ENCODE data around the gene OR13C5. TPM values are rescaled to one million over a fixed set of nuclear protein-coding genes. Genes with fewer than 3 reads are reported as not detected.
"Not testable (repeated sequence)": the region's sequence is repeated elsewhere in the genome, so short reads cannot be mapped to it uniquely, and the experiment has no call there.

The OR13C5 gene
- total and polyA plus RNA-seq, 2 of the 13 experiments (the other 11 are each of a cell fraction or from before 2014, with no cell fraction given), result not detected

- TF ChIP-seq, protein P1, sequence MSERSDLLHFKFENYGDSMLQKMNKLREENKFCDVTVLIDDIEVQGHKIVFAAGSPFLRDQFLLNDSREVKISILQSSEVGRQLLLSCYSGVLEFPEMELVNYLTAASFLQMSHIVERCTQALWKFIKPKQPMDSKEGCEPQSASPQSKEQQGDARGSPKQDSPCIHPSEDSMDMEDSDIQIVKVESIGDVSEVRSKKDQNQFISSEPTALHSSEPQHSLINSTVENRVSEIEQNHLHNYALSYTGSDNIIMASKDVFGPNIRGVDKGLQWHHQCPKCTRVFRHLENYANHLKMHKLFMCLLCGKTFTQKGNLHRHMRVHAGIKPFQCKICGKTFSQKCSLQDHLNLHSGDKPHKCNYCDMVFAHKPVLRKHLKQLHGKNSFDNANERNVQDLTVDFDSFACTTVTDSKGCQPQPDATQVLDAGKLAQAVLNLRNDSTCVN (CRISPR knock-in tag; IDR thresholded peaks at IDR 0.05; ENCODE audit: borderline replicate concordance), result no peak
- no peak for TF ChIP-seq DBP (CRISPR knock-in tag; IDR thresholded peaks at IDR 0.05; ENCODE audit: not compliant biosample characterization)
- no peak for TF ChIP-seq ZNF253 (CRISPR knock-in tag; IDR thresholded peaks at IDR 0.05; ENCODE audit: borderline replicate concordance)
These were observed 36.2 kb upstream of the OR13C5 start (continued) for GRCh38 chr9:104635456-104635855.

- CTCF ChIA-PET (ENCODE audit: low intra/inter-chr PET ratio, low total read pairs), result no interaction called here
- in situ Hi-C loops (cut with HindIII; ENCODE audit: extremely low pct_ligation_motif_present, low pct_unique_long_range_greater_than_20kb), result no loop called here
These were observed 34.8 kb upstream of the OR13C5 start for GRCh38 chr9:104633976-104634520.

GRCh38 chr9:104625964-104626363 lies 26.8 kb upstream of the OR13C5 start:
- H4K20me1 ChIP-seq (ENCODE audit: insufficient read depth, low read length); intact Hi-C loops (cut with micrococcal nuclease; ENCODE audit: unreplicated experiment); H3K4me1 ChIP-seq (ENCODE audit: insufficient read depth, low read length); H3K9ac ChIP-seq (ENCODE audit: insufficient read depth, low read depth, low read length); H2AFZ ChIP-seq (ENCODE audit: low read length); H3K79me2 ChIP-seq (ENCODE audit: insufficient read depth, low read length); BruUV-seq (replicated peaks); H3K36me3 ChIP-seq (replicated peaks in 1 of 2; ENCODE audit: control insufficient read depth in 1 of 2, insufficient read depth in 2 of 2, low read length in 2 of 2); H3K27ac ChIP-seq (ENCODE audit: extremely low read length, insufficient read depth, low read length); H3K27me3 ChIP-seq (ENCODE audit: control insufficient read depth in 1 of 2, insufficient read depth in 2 of 2, low read length in 2 of 2); ATAC-seq; CTCF ChIA-PET (ENCODE audit: low intra/inter-chr PET ratio, low total read pairs); H3K4me2 ChIP-seq (ENCODE audit: low read depth, low read length); DNase-seq (ENCODE audit: low spot score); H3K9me3 ChIP-seq (ENCODE audit: low read length); H3K4me3 ChIP-seq (replicated peaks in 1 of 3; ENCODE audit: insufficient read depth in 1 of 3, low read depth in 2 of 3, low read length in 3 of 3); in situ Hi-C loops (cut with HindIII; ENCODE audit: extremely low pct_ligation_motif_present, low pct_unique_long_range_greater_than_20kb); POLR2A ChIA-PET; FAIRE-seq: not testable (repeated sequence)

More at GRCh38 chr9:104633976-104634520, 34.8 kb upstream of the OR13C5 start:
- no peak overlapping the region for H3K27ac ChIP-seq (ENCODE audit: extremely low read length, insufficient read depth, low read length)
- ATAC-seq, result no peak
- no peak for TF ChIP-seq FOXC1 (CRISPR knock-in tag; IDR thresholded peaks at IDR 0.05; ENCODE audit: borderline replicate concordance)
- TF ChIP-seq SMAD1 (CRISPR knock-in tag; IDR thresholded peaks at IDR 0.05; ENCODE audit: borderline replicate concordance, low read depth), result no peak
- TF ChIP-seq PHF5A (CRISPR knock-in tag; IDR thresholded peaks at IDR 0.05; ENCODE audit: low read depth, unreplicated experiment), result no peak
- TF ChIP-seq ZNF75D (CRISPR knock-in tag; IDR thresholded peaks at IDR 0.05; ENCODE audit: borderline replicate concordance), result no peak
- TF ChIP-seq EP300 (IDR thresholded peaks at IDR 0.05; ENCODE audit: low read depth in 2 of 2, low read length in 2 of 2), result no peak
- no peak for TF ChIP-seq EP300 (CRISPR knock-in tag; IDR thresholded peaks at IDR 0.05; ENCODE audit: borderline replicate concordance)
- TF ChIP-seq MAFF (IDR thresholded peaks at IDR 0.05; ENCODE audit: low read depth, low read length), result no peak
- no peak for TF ChIP-seq IKZF1 (IDR thresholded peaks at IDR 0.05)
- TF ChIP-seq SUZ12 (IDR thresholded peaks at IDR 0.05; ENCODE audit: low read depth, low read length), result no peak
- no peak for TF ChIP-seq CSRNP2 (CRISPR knock-in tag; conservative IDR thresholded peaks at IDR 0.05; ENCODE audit: low read depth)
- no peak for TF ChIP-seq HNF4G (IDR thresholded peaks at IDR 0.05; ENCODE audit: borderline replicate concordance, low read depth, low read length)
- TF ChIP-seq HNF4G (CRISPR knock-in tag; IDR thresholded peaks at IDR 0.05; ENCODE audit: borderline replicate concordance, low read depth), result no peak
- TF ChIP-seq ZMAT5 (CRISPR knock-in tag; IDR thresholded peaks at IDR 0.05; ENCODE audit: borderline replicate concordance, low read depth), result no peak
- TF ChIP-seq SCMH1 (CRISPR knock-in tag; IDR thresholded peaks at IDR 0.05; ENCODE audit: borderline replicate concordance), result no peak
- H3K4me2 ChIP-seq (ENCODE audit: low read depth, low read length), result no peak overlapping the region
- H3K79me2 ChIP-seq (ENCODE audit: insufficient read depth, low read length), result no peaks in the 10 kb centered on the region
- DNase-seq (ENCODE audit: low spot score), result no peak
- intact Hi-C loops (cut with micrococcal nuclease; ENCODE audit: unreplicated experiment), result no loop called here
- no peak overlapping the region for H2AFZ ChIP-seq (ENCODE audit: low read length)
- no peak overlapping the region for H3K4me3 ChIP-seq (replicated peaks in 1 of 3; ENCODE audit: insufficient read depth in 1 of 3, low read depth in 2 of 3, low read length in 3 of 3)
- WGBS (ENCODE audit: low lambda C conversion rate), result 74% methylated on average over 21 of the region's 30 CpGs
- no peaks in the 10 kb centered on the region for H4K20me1 ChIP-seq (ENCODE audit: insufficient read depth, low read length)
- no peak overlapping the region for H3K9ac ChIP-seq (ENCODE audit: insufficient read depth, low read depth, low read length)
- no peaks in the 10 kb centered on the region for H3K9me3 ChIP-seq (ENCODE audit: low read length)
- POLR2A ChIA-PET, result no interaction called here
- no TSS peak for BruUV-seq (replicated peaks)
- FAIRE-seq, result no peak
- no peaks in the 10 kb centered on the region for H3K4me1 ChIP-seq (ENCODE audit: insufficient read depth, low read length)
- no peaks in the 10 kb centered on the region for H3K27me3 ChIP-seq (ENCODE audit: control insufficient read depth in 1 of 2, insufficient read depth in 2 of 2, low read length in 2 of 2)
- H3K36me3 ChIP-seq (replicated peaks in 1 of 2; ENCODE audit: control insufficient read depth in 1 of 2, insufficient read depth in 2 of 2, low read length in 2 of 2), result no peaks in the 10 kb centered on the region

All from HepG2 (cell line).